ENCODE measurements around the gene SLC7A5. TPM values are rescaled to one million over a fixed set of nuclear protein-coding genes. Genes with fewer than 3 reads are reported as not detected.
A peak's percentile ranks its signal among the peaks of the same experiment; 100 is the strongest.

SLC7A5 gene
- polyA plus RNA-seq, 1 experiment, result 17.9 TPM

DNA sequence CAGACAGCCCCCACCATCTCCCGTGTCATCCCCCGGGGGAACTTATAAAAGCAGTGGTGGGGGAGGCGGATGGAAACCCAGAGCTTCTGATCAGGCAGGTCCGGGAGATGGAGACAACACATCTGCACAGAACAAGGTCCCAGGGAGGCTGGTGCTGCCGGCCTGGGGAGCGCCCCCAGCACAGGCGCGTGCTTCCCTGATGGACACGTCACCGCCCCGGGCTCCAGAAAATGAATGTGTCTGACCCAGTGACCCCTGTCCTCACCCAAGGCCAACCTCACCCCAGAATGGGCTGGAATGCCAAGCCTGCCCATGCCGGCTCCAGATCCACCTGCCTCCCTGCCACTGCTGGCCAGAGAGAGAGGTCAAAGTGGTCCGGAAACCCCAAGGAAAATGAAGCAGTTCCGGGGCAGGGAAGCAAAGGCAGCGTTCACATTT lies 12.5 kb downstream of the SLC7A5 start:
- H3K27ac ChIP-seq (ENCODE audit: low read depth, low read length), result peak overlapping the region; percentile 78

GRCh38 chr16:87855852-87856715 lies 13.2 kb downstream of the SLC7A5 start:
- no peaks in the 10 kb centered on the region for H3K27me3 ChIP-seq (ENCODE audit: control insufficient read depth, insufficient read depth, low read length)
- ChIA-PET POLR2A (interaction anchor here (0.8 to 0.9 kb wide), 2 partner anchors 9 to 14 kb away, joined by 3 to 4 read pairs; partner anchors contain the start of gene SLC7A5), CTCF (interaction anchor here (1.0 kb wide), 1 partner anchor 77 kb away, joined by 7 read pairs; no protein-coding TSS in a partner anchor)
- no peak for DNase-seq (ENCODE audit: low read depth, low spot score)
- no peak for TF ChIP-seq CTCF (IDR thresholded peaks at IDR 0.05; ENCODE audit: low read depth, low read length)
- H3K4me3 ChIP-seq (ENCODE audit: low read depth, low read length), result no peak overlapping the region
- peak overlapping the region; percentile 78 for H3K27ac ChIP-seq (ENCODE audit: low read depth, low read length)
- no peaks in the 10 kb centered on the region; the same call in 1 of the 2 replicates for H3K9me3 ChIP-seq (ENCODE audit: control insufficient read depth, insufficient read depth, low read length)

More for the DNA sequence above, 12.5 kb downstream of the SLC7A5 start:
- ChIA-PET CTCF (interaction anchor here (1.0 kb wide), 1 partner anchor 78 kb away, joined by 7 read pairs; no protein-coding TSS in a partner anchor), POLR2A (no interaction called here)
- no peaks in the 10 kb centered on the region; the same call in 1 of the 2 replicates for H3K9me3 ChIP-seq (ENCODE audit: control insufficient read depth, insufficient read depth, low read length)
- H3K4me3 ChIP-seq (ENCODE audit: low read depth, low read length), result no peak overlapping the region
- no peak for DNase-seq (ENCODE audit: low read depth, low spot score)
- no peak for TF ChIP-seq CTCF (IDR thresholded peaks at IDR 0.05; ENCODE audit: low read depth, low read length)
- H3K27me3 ChIP-seq (ENCODE audit: control insufficient read depth, insufficient read depth, low read length), result no peaks in the 10 kb centered on the region

DNA sequence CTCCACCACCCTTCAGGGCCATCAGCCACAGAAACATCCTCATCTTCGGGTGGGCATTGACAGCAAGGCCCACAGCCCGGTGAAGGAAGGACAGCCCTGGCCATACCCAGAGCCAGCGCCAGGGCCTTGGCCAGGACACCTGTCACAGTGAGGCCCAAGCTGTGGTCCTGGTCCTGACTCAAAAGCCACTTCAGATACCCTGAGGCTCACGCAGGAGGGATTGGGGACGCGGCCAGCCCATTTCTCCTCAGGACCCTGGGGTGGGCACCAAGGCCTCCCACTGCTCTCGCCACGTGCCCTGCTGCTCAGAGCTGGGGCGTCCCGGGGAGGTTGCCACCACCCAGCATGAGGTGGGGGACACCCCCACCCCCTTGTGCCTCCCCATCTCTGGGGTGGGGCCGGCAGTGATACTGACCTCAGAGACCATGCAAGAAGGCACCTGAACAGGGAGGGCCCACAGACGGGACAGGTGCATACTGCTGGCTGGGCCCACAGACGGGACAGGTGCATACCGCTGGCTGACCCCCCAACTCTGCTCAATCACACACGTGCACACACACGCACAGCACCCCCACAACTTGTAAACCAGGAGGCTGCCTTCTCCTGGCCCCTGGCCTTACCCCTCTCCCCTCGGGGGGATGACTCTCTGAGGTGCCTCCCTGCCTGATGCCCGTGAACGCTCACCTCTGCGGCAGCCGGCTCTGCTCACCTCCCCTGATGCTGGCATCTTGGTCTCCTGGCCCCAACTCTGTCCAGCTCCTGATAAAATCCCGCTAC lies 14.2 kb downstream of the SLC7A5 start:
- TF ChIP-seq CTCF (IDR thresholded peaks at IDR 0.05; ENCODE audit: low read depth, low read length), result no peak
- DNase-seq (ENCODE audit: low read depth, low spot score), result no peak
- Histone ChIP-seq H3K4me3 (ENCODE audit: low read depth, low read length) (no peak overlapping the region), H3K27ac (ENCODE audit: low read depth, low read length) (peak overlapping the region; percentile 97), H3K27me3 (ENCODE audit: control insufficient read depth, insufficient read depth, low read length) (no peaks in the 10 kb centered on the region), H3K9me3 (ENCODE audit: control insufficient read depth, insufficient read depth, low read length) (no peaks in the 10 kb centered on the region; the same call in 1 of the 2 replicates)
- CTCF ChIA-PET, result no interaction called here
- POLR2A ChIA-PET, result no interaction called here

DNA sequence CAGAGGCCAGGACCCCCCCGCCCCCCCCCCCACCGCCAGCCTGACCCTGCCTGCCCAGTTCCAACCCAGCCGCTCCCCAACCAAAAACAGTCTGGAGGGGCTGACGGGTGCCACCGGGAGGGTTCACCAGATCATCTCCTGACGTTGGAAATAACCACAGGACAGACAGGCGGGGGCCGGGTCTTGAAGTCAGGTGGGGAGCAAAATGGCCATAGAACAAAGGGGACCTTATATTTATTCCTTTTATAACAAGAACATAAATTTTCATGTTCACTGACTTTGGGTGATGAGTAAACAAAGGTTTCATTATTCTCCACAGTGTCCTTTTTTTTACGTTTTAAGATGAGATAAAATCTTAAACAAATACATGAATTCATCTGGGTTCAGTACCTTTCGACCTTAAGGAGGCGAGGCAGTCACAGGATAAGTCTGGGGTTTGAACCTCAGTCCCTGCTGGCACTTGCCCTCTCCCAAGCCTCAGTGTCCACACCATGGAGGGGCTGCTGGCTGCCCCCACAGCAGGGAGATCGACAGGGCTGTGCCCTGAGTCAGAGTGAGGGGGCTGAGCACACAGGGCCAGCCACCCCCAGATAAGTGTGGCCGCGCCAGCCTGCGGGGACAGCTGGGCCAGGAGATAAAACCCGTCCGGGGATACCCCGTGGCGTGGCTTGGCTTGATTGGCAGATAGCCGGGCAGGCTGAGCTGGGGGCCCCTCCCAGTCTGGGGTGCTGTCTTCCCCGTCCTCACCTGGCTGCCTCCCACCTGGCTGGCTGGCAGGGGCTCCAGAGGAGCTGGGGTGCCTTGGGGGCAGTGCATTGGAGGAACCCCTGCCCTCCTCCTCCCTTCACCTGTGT lies 15.0 kb downstream of the SLC7A5 start:
- no peak for TF ChIP-seq CTCF (IDR thresholded peaks at IDR 0.05; ENCODE audit: low read depth, low read length)
- Histone ChIP-seq H3K9me3 (ENCODE audit: control insufficient read depth, insufficient read depth, low read length) (no peaks in the 10 kb centered on the region; the same call in 1 of the 2 replicates), H3K4me3 (ENCODE audit: low read depth, low read length) (peak overlapping the region; percentile 51), H3K27me3 (ENCODE audit: control insufficient read depth, insufficient read depth, low read length) (no peaks in the 10 kb centered on the region), H3K27ac (ENCODE audit: low read depth, low read length) (peak overlapping the region; percentile 97)
- POLR2A ChIA-PET, result interaction anchor here (1.5 kb wide), 1 partner anchor 15 kb away, joined by 9 read pairs; the partner anchor contains the start of gene SLC7A5
- no peak for DNase-seq (ENCODE audit: low read depth, low spot score)
- CTCF ChIA-PET, result interaction anchor here (1.7 to 1.9 kb wide), 2 partner anchors 17 to 75 kb away, joined by 6 to 9 read pairs; no protein-coding TSS in a partner anchor
